Epithelial cell of proximal tubule (primary cell): ENCODE measurements around the gene CNIH3. TPM values are rescaled to one million over a fixed set of nuclear protein-coding genes. Genes with fewer than 3 reads are reported as not detected.

Experiments used
- DNase-seq: peaks from one replicate; pipeline ENCODE4 v3.0.0-alpha.2; 2011; ENCODE audit warnings: low read depth
- H3K4me3 ChIP-seq: 2 replicates; pipeline ENCODE4 v1.5.1; 2011; ENCODE audit warnings: low read depth, mild to moderate bottlenecking, low read length
- total RNA-seq: library from RNA; depleted of rRNA; stranded (reverse); fragments of >200 nt; gene quantifications from 2 replicates; pipeline ENCODE4 v1.2.3, GENCODE V29; 2015
- TF ChIP-seq, protein P1 (sequence below): conservative IDR thresholded peaks from 2 replicates; pipeline ENCODE4 v1.5.1; 2012; ENCODE audit warnings: low read depth, mild to moderate bottlenecking, low read length

Gene CNIH3
- total RNA-seq, 1 donor from 2014 or later, result 1.4 TPM

DNA sequence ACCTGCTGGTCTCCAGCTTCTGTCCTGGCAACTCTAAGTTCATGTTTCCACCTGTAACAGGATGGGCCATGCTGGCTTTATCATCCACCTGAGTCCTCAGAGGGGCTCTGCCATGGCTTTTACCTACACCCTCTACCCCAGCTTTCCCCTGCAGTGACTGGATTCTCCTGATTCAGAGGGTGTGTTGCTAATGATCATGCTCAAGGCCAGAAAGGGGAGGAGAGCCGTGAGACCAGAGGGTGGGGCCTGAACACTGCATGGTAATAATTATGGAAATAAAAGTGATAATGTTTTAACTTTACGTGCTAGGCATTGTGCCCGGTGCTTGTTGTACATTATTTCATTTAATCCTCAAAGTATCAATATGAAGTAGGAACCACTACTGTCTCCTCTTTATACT lies 53.3 kb downstream of the CNIH3 start:
- DNase-seq, result no peak
- TF ChIP-seq, protein P1, sequence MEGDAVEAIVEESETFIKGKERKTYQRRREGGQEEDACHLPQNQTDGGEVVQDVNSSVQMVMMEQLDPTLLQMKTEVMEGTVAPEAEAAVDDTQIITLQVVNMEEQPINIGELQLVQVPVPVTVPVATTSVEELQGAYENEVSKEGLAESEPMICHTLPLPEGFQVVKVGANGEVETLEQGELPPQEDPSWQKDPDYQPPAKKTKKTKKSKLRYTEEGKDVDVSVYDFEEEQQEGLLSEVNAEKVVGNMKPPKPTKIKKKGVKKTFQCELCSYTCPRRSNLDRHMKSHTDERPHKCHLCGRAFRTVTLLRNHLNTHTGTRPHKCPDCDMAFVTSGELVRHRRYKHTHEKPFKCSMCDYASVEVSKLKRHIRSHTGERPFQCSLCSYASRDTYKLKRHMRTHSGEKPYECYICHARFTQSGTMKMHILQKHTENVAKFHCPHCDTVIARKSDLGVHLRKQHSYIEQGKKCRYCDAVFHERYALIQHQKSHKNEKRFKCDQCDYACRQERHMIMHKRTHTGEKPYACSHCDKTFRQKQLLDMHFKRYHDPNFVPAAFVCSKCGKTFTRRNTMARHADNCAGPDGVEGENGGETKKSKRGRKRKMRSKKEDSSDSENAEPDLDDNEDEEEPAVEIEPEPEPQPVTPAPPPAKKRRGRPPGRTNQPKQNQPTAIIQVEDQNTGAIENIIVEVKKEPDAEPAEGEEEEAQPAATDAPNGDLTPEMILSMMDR, result no peak
- no peak overlapping the region for H3K4me3 ChIP-seq

DNA sequence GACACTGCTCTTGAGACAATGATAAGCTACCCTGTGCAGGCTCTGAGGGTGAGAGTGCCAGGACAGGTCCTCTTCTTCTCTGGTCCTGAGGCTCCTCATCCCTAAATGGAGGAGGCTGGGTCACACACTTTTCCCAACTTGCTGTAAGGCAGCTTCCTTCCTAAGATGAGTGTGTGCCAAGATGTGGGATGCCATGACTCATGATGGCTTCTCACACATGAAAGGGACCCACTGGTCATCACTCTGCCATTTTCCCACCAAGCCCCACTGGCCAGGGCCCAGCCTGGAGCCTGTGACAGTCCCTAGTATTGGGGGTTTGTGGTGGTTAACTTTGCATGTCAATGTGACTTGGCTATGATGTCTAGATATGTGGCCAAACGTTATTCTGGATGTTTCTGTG lies 54.4 kb downstream of the CNIH3 start:
- TF ChIP-seq, protein P1, result no peak
- H3K4me3 ChIP-seq, result no peak overlapping the region
- no peak for DNase-seq

DNA sequence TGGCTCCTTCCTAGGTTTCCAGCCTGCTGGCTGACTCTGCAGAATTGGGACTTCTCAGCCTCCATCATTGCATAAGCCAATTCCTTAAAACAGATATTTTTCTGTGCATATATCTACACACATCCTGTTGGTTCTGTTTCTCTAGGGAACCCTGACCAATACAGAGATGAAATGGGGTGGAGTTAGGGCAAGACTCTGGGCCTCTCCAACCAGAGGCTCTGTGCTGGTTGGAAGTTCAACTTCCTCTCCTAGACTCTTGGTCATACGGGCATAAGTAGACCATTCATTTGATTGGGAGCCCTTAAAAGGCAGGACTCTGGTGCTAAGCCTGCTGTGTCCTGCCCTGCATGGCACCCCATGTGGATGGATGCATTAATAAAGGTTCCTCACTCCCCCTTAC lies 55.0 kb downstream of the CNIH3 start:
- H3K4me3 ChIP-seq, result no peak overlapping the region
- DNase-seq, result no peak
- TF ChIP-seq, protein P1, result no peak

DNA sequence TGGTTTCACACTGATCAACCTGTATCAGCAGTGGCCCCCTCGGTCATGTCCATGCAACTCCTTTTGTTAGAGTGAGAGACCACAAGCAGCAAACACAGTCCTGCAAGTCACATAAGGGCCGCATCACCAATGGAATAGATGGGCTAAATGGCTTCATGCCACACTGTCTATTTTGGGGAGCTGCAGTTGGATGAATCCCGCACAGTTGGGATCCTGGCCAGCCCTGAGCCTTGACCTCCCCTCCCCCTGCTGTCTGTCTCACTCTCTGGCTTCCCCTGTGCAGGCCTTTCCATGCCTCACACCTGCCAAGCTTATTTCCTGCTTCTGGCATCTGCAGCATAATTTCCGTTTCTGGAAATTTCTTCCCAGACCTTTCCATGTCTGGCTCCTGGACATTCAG lies 57.0 kb downstream of the CNIH3 start:
- H3K4me3 ChIP-seq, result no peak overlapping the region
- DNase-seq, result no peak
- TF ChIP-seq, protein P1, result no peak

DNA sequence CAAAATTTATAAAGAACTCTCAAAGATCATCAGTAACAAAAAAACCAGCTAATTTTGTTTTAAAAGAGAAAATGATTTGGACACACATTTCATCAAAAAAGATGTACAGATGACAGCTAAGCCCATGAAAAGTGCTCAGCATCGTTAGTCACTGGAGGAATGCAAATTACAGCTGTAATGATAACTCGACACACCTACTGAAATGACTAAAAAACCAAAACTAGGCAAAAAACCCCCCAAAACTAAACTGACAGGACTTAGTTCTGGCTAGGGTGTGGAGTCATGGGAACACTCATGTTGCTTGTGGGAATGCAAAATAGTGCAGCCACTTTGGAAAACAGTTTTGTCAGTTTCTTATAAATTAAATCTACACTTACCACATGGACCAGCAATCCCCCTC lies 59.5 kb downstream of the CNIH3 start:
- no peak overlapping the region for H3K4me3 ChIP-seq
- DNase-seq, result no peak
- TF ChIP-seq, protein P1, result no peak

DNA sequence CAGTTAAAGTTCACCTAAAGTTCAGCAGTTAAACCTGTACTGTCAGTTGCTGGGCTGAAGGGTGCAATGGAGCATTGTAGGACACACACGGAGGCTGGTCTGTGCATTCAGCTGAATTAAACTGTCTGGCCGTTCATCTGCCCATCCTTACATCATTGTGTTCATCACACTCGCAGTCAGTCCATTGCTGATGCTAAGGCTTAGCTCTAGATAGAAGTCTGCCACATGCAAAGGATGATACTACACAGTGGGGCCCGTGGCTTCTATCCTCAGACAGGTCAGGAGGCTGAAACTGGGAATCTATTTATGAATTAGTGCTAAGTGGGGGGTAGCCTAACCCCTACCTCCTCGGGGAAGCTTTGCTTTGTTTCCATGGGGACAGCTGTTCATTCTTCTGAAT lies 60.4 kb downstream of the CNIH3 start:
- DNase-seq, result no peak
- TF ChIP-seq, protein P1, result no peak
- no peak overlapping the region for H3K4me3 ChIP-seq

DNA sequence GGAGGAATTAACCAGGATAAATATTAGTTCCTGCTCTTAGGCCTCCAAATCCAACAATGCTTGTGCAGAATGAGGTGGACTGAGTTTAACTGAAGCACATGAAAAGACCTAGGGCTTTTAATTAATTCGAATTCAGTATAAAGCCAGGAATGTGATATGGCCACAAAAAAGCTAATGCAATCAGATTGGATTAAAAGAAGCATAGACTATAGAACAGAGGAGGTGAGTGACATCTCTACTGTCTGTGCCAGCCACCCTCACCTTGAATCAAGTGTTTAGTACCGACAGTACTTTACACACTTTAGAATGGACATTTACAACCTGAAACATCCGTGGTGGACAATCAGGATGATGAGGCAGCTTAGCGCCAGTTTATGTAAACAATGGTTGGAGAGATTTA lies 62.1 kb downstream of the CNIH3 start:
- TF ChIP-seq, protein P1, result no peak
- no peak overlapping the region for H3K4me3 ChIP-seq
- no peak for DNase-seq
